NCI-H2107 (cell line): ENCODE results near the gene SYCE3.
"Not testable (repeated sequence)": the region's sequence is repeated elsewhere in the genome, so short reads cannot be mapped to it uniquely, and the experiment has no call there.

ENCODE experiments used
- DNase-seq: peaks from one replicate; lab custom pipeline; 2025; lab: John Stamatoyannopoulos, UW

SYCE3 gene

DNA sequence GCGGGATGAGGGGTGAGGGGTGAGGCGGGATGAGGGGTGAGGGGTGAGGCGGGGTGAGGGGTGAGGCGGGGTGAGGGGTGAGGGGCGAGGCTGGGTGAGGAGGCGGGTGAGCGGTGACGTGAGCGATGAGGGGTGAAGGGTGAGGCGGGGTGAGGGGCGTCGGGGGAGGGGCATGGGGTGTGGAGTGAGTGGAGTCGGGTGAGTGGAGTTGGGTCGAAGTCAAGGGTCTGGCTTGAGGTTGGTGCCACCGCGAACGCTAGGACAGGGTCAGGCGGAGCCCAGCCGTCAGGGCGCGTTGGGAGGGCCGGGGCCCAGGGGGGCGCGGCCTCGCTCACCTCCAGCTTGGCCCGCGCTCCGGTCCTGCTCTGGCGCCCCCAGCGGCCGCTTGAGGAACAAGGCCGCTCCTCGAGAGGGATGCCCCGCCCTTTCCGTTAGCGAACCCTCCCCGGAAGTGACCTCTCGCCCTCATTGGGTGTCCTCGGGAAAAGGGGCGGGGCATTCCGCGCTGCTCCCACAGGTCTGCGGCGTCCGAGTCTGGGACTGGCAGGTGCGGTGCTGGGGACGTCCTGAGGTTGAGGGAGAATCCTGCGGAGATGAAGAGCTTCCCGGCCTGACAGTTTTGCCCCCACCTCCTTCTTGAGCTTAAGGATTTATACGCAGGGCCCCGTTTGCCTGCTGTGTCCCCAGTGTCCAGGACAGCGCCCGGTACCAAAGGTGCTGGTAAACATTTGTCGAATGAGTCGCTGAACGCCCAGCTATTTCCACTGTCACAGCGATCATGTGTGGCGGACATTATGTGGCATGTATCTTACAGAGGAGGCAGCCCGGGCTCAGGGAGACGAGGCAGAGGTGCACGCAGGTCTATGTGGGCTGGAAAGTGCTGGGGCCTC, at the start of gene SYCE3:
SYCE3 (minus strand) TSS at position 397 of the 890 bp plus-strand sequence. CDS start 6,514 bp downstream, outside the sequence.
- peak; percentile 88 for DNase-seq

DNA sequence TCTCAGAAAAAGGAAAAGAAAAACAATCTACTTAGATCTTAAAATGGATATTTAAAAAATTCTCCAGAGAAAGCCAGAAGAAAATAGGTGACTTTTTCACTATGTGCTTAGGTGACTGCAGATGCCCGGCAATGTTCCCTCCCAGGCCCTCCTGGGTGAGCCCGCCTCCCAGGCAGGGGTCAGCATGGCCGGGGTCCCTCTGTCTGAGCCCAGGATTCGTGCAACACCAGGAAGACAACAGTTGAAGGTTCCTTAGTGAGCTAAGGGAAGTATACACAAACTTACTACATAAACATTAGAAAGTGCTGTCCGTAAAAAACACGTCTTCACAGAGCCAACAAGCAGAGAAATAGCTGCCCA, 49.4 kb upstream of the SYCE3 start:
- no peak for DNase-seq

DNA sequence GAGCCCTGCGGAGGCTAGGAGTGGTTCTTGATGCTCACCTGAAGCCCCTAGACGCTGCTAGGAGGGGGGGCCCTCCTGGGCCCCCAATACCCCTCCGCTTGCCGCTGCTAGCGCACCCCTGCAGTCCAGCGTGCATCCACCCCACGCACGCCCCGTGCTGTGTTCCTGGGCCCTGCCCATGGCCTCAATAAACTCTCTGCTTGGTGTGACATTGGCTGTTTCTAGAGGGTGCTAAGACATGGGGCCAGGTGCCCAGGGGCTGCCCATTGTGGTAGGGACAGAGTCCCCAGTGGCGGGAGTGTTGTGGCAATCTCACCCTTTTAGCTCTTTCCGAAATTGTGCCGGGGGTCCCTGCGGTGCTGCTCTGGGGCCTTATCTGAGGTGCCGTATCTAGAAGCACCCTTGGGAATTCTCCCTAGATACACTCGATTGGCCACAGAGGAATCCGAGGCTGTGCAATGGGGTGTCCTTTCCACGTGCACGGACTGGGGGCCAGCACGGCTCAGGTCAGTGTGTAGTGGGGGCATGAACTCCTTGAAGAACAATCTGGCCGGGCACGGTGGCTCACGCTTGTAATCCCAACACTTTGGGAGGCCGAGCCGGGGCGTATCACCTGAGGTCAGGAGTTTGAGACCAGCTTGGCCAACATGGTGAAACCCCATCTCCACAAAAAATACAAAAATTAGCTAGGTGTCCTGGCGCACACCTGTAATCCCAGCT, 48.8 kb upstream of the SYCE3 start:
- no peak for DNase-seq

DNA sequence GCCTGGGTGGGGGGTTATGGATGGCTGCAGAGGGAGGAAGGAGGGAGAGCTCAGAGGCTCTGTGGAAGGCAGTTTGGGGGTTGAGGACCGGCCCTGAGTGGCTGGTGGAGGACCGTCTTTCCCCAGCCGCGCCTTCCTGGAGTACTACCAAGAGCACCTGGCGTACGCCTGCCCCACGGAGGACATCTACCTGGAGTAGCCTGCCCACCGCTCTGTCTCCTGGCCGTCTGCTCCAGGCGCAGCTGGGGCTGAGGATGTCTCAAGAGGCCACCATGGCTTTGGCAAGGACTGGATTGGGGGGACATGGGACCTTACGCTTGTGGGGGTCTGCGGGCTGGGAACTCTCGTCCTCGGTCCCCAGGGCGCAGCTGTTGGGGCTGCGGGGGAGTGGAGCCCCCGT, 47.9 kb upstream of the SYCE3 start:
- no peak for DNase-seq

DNA sequence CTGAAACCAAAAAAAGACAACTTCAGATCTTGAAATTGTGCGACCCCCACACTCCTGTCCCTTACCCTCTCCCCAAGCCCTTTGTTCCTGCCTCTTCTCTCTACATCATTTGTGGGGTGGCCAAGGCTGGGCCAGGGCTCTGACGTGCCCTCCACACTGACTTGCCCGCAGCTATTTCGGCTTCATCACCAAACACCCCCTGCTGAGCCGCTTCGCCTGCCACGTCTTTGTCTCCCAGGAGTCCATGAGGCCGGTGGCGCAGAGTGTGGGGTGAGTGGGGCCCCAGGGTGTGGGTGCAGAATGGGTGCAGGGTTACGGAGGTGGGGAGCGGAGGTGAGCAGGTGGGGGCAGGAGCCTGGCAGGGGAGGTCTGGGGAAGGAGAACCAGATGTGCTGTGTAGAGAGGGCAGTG, 47.3 kb upstream of the SYCE3 start:
- DNase-seq, result no peak

- DNase-seq, result no peak
Measured at GRCh38 chr22:50609599-50609998, 46.9 kb upstream of the SYCE3 start.

DNA sequence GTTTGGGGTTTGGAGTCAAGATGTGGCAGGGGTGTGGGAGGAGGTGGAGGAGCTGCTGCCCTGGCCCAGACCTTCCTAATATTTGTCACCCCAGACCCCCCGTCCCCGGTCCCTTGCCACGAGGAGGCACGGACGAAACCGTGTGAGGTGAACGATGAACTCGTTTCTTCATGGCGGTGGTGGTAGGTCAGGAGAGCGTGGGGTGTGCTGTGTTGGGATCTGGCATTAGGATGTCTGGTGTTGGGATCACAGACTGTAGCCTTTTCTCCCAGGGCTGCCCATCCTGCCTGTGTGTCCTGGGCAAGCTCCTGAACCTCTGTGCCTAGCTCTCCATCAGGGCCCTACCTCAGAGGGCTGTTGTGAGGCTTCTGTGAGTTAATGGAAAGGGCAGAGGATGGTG, 46.3 kb upstream of the SYCE3 start:
- DNase-seq, result no peak

GRCh38 chr22:50608058-50608840, 45.5 kb upstream of the SYCE3 start:
- not testable (repeated sequence) for DNase-seq

DNA sequence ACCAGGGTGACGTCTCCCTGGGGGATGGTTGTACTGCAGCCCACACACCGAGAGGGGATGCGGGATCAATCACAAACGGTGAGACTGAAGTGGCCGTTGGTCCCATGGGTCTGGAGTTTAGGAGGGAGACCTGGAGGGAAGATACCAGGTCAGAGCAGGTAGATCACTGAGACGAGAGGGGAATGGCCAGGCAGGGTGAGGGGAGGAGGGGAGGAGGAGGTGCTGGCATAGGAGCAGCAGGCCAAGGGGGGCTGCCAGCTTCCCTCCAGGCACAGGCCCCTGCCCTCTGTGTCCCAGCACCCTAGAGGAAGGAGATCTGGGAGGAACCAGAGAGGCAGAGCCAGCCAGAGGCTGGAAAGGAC, 44.9 kb upstream of the SYCE3 start:
- DNase-seq, result no peak

DNA sequence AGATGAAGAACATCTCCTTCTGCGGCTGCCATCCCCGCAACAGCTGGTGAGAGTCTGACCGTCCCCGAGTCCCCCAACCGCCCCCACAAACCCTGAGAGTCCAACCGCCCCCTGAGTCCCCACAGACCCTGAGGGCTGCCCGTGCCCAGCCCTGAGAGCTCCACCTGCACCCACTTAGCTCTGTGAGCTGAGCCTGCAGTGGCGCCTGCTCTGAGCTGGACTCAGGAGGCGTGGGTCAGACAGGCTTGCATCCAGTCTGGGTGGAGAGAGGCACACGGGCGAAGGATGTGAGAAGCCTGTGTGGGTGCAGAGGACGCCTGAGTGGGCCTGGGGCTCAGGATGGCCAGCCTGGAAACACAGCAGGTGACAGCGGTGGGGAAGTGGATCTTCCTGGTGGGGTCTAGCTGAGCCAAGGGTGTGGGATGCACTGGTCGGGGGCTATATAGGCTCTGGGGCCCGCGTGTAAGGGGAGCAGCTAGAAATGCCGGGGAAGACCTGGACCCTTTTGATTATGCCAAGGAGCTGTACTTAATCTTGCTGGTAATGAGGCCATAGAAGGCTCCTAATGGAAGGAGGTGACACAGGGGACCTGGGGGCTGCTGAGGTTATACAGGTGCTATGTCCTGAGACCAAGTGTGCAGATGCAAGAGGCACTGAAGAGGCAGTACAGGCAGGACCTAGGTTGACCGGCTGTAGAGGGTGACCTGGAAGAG, 44.4 kb upstream of the SYCE3 start:
- no peak for DNase-seq

DNA sequence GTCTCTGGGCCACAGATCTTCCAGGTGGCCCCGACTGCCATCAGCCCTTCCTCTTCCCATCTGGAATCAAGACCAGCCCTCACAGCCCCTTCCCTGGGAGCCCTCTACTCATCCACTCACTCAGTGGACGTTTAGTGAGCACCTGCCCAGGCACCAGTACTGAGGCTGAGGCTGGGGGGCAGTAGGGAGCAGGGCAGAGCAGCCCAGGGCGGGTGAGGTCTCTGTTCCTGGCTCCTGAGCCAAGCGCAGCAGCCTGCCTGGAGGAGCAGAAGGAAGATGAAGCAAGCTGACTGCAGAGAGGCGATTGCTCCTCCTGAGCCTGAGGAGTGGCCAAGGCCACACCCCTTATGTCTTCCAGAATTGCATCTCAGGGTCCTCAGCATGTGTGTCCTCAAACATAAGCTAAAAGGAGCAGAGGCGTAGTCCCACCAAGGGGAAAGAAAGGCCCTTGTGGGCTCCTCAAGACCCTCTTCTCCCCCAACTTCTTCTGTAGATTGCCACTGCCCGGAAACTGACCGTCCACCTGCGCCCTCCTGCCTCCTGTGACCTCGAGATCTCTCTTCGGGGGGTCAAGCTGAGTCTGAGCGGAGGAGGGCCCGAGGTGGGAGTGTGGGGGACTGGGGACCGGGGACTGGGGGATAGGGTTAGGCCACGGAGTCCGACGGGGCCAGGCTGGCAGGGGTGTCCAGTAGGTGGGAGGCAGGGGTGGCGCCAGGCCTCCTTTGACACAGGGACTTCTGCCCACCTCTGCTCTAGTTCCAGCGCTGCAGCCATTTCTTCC, 43.6 kb upstream of the SYCE3 start:
- no peak for DNase-seq

DNA sequence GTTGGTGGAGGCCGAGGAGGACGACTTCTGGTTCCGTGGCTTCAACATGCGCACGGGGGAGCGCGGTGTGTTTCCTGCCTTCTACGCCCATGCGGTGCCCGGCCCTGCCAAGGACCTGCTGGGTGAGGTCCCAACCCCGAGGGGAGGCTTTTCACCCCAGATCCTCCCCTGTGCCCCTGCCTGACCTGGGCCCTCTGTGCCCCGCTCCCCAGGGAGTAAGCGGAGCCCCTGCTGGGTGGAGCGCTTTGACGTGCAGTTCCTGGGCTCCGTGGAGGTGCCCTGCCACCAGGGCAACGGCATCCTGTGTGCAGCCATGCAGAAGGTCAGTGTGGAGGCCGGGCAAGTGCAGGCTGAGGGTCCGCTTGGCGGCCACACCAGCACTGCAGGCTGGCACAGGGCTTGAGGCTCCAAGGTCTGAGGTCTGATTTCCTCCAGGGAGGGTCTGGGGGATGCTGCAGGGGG, 42.9 kb upstream of the SYCE3 start:
- DNase-seq, result no peak

DNA sequence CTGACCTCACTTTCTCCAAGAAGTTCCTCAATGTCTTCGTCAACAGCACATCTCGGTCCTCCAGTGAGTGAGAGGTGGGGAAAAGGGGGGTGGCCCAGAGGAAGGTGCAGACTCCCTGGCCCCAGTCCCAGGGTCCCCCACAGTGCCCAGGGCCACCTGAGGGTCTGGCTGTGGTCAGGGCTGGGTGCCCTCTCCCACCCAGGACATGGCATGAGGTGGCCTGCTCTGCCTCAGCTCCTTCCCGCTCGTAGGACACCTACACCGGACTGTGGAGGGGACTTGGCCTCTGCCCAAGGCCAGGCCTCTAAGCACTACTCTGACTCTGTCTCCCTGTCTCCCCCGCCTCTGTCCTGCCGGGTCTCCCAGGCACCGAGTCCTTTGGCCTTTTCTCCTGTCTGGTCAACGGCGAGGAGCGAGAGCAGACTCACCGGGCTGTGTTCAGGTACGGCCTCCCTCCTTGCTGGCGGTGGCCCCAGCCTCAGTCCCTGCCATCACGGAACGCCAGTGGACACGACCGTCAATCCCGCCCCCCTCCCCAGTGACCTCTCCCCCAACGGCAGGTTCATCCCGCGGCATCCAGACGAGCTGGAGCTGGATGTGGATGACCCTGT, 42.4 kb upstream of the SYCE3 start:
- DNase-seq, result no peak

- no peak for DNase-seq
Measured at GRCh38 chr22:50604256-50605001, 41.7 kb upstream of the SYCE3 start.

DNA sequence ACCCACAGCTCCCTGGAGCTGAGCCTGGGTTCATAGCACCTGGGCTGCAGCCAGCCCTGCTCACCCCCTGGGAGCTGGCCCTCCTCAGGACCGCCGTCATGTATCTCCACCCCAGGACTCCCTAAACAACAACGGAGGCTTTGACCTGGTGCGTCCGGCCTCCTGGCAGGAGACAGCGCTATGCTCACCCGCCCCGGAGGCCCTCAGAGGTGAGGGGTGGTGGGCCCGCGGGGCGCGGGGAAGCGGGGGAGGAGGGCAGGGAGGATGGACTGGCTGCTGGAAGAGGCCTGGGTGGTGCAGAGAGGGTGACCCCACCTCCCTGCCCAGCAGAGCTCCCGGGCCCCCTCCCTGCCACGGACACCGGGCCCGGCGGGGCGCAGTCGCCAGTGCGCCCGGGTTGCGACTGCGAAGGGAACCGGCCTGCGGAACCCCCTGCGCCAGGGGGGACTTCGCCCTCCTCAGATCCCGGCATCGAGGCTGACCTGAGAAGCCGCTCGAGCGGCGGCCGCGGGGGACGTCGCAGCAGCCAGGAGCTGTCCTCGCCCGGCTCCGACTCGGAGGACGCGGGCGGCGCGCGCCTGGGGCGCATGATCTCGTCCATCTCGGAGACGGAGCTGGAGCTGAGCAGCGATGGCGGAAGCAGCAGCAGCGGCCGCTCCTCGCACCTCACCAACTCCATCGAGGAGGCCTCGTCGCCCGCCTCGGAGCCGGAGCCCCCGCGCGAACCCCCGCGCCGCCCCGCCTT, 41.0 kb upstream of the SYCE3 start:
- DNase-seq, result no peak

- no peak for DNase-seq
Measured at GRCh38 chr22:50602338-50602700, 39.6 kb upstream of the SYCE3 start.

- DNase-seq, result no peak
Measured at GRCh38 chr22:50601669-50602337, 39.1 kb upstream of the SYCE3 start.

- no peak for DNase-seq
Measured at GRCh38 chr22:50600967-50601668, 38.4 kb upstream of the SYCE3 start.
